GM19397 (cell line): ENCODE results near the gene SCNN1G.

ENCODE experiments used
- ATAC-seq: cut with Tn5 transposase; IDR thresholded peaks from one replicate; pipeline ENCODE4 v1.9.1; 2021; ENCODE audit warnings: mild to moderate bottlenecking, moderate library complexity; ENCODE audit not compliant: unreplicated experiment

The SCNN1G gene

DNA sequence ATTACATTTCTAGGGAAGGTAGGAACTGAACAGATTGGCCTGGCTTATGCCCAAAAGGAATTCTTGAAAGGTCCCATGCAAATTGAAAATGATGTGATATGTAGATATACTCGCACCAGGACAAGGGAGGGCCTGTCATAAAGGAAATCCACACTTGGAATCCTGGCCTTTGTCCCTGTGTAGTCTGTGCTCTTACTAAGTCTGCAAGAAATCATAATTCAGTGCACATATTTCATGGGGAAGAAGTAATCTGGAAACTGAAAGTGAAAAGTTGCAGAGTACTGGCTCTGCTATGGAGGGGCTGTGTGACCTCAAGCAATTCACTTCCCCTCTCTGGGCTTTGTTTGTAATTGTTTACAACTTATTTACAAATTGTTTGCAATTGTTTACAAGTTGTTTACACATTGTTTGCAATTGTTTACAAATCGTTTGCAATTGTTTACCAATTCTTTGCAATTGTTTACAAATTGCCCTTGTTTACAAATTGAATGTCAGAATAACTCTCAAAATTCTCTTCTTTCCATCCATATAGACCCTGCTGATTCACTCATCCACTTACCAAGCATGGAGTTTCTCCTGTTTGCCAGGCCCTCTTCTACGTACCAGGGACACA, 12.9 kb downstream of the SCNN1G start:
- no peak for ATAC-seq

DNA sequence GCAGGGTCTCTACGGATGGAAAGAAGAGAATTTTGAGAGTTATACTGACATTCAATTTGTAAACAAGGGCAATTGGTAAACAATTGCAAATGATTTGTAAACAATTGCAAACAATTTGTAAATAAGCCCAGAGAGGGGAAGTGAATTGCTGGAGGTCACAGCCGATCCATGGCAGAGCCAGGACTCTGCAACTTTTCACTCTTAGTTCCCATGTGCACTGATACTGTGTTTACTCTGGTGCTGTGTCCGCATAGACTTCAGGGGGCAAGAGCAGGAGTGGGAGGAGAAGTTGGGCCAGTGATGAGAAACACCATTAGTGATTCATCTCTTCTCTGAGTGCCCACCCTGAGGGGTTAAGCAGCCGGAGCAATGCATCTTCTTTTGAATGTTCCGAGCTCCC, 14.0 kb downstream of the SCNN1G start:
- ATAC-seq: no peak

DNA sequence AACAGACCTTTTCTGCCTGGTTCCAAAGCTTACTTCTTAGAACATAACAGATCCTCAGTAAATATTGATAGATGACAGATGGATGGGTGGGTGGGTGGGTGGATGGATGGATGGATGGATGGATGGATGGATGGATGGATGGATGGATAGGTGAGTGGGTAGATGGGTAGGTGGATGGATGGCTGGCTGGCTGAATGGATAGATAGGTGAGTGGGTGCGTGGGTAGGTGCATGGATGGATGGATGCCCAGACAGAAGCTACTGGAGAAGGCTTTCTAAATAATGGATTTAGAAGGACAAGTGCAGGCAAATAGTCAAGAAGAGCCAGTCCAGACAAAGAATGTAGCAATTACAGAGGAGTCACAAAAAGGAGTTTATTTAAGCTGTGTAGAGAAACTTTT, 19.6 kb downstream of the SCNN1G start:
- ATAC-seq: no peak

DNA sequence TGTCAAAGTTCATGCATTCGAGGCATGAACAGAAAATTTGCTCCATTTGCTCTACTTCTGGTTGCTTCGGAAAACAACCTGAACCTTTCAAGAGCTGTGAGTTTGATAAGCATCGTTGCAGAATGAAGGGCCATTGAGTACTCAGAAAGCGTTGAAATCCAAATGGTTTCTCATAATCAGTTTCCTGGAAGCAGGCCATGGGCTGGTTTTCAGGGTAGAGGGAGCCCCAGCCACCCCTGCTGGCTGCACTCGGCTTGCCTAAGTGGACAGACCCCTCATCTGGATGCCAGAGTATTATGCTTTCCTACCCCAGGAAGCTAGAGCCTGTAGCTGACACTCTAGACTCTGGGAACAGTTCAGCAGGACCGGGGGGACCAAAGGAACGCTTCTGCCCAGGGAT, 24.4 kb downstream of the SCNN1G start:
- no peak for ATAC-seq

DNA sequence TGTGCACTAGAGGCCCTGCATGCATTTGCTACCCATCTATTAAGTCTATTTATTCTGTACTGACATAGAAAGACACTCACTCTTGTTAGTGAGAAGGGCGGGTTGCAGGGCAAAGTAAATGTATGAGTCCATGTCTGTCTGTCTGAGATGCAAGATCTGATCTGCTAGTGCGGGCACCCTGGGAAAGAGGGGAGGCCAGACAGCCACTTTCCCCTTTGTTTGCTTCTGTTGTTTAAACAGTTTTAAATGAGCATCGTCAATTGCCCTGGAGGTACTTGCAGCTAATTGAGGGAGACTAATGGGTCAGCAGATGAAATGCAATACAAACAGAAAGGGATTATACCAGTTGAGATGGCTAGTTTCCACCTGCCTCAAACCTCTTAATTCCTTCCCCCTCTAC, 24.9 kb downstream of the SCNN1G start:
- ATAC-seq: no peak

DNA sequence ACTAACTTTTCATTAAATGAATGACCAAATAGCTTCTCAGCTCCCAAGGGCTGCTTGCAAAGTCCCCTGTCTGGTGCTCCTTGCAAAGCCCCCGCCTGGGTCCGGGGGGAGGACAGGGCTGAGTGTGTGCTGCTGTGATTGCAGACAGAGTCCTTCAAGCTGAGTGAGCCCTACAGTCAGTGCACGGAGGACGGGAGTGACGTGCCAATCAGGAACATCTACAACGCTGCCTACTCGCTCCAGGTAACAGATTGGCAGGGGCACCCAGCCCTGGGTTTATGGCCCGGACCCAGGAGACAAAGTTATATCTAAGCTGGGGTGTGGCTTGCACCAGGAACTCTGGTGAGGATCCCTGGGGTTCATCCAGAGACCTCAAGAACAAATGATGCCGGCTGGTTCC, 27.1 kb downstream of the SCNN1G start:
- no peak for ATAC-seq

DNA sequence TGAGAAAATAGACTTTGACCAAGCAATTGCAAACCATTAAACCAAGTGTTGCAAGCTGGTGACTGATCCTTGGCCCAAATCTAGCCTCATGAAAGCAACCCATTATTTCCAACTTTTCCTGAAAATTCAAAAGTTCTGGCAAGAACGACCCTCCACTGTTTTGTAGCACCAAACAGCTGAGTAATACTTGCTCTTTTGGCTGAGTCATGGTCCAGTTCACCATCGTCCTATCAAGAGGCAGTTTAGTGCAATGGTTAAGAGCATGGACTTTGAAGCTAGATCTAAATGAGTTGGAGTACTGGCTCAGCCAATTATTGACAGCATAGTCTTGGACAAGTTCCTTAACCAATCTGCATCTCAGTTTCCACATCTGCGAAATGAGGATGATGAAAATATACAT, 31.3 kb downstream of the SCNN1G start:
- no peak for ATAC-seq

DNA sequence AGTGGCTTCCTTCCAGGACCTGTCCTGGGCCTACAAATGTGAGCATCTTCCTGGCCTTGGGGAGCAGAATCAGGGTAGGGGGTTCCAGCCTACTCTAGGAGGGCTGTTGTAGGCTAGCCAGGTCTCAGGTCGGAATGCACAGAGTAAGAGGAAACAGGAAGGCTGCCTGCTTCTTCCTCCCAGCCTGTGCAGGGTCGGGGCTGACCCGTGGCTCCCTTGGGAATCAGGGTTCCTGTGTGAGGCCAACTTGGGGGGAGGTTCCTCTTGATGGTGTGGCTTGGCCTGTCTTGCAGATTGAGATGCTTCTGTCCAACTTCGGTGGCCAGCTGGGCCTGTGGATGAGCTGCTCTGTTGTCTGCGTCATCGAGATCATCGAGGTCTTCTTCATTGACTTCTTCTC, 32.3 kb downstream of the SCNN1G start:
- ATAC-seq: no peak

DNA sequence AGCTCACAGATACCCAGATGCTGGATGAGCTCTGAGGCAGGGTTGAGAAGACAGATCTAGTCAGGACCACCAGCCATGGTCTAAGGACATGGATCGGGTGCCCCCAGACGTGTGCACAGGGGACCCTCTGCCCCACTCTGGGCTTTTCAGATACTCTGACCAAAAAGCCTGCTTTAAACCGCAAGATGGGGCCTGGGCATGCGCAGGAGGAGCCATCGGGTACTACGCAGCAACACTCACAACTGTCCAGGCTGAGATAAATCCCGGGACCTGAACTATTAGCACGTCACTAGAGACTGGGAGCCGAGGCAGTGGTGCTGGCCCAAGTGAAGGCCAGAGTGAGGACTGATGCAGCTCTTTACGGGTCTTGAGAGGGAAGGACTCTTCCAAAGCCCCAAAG, 32.9 kb downstream of the SCNN1G start:
- no peak for ATAC-seq

DNA sequence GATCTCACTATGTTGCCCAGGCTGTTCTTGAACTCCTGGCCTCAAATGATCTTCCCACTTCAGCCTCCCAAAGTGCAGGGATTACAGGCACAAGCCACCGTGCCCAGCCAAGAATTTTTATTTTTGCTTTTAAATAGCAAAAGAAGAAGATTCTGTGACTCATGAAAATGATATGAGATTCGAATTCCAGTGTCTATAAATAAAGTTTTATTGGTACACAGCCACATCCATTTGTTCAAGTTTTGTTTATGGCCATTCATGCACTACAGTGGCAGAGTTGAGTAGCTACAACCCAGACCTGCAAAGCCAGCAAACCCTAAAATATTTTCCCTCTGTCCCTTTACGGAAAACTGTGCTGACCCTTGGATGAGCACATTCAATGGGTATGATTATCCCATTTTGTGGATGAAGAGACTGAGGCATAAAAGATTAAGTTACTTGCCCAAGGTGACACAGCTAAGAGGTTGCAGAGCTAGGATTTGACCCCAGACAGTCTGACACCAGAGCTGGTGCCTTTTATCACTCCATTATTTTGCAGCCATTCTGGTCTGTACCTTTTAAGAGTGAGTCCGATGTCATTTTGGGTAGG, 34.2 kb downstream of the SCNN1G start:
- ATAC-seq: no peak

DNA sequence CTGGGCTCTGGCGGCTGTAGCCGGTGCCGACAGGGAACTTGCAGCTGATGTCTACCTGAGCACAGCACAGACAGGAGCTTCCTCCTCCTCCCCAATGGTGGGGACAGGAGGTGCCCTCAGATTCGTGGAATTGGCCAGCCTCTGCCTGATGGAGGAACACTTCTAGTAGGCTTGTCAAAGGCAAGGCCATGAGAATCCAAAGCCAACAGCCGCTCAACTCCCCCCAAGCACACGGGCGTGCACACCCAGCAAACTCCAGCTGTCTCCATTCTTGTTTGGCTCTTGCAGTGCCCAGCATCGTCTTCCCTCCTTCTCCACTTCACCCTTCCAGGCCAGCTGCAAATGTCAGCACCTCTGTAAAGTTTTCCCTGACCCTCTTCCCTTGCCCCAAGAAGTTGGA, 35.1 kb downstream of the SCNN1G start:
- ATAC-seq: no peak

DNA sequence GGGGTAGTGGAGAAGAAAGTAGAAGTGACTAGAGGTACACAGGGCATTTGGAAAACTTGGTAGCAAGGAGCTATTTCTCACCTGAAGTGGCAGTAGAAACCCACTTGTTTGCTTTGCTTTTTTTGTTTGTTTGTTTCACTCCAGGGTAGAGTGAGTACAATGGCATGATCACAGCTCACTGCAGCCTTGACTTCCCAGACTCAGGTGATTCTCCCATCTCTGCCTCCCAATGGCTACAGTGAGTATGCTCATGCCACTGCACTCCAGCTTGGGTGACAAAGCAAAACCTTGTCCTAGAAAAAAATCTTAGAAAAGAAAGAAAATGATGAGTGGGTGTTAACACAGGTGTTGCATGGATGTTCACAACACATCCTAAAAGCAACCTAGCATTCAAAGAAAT, 40.4 kb downstream of the SCNN1G start:
- ATAC-seq: no peak

DNA sequence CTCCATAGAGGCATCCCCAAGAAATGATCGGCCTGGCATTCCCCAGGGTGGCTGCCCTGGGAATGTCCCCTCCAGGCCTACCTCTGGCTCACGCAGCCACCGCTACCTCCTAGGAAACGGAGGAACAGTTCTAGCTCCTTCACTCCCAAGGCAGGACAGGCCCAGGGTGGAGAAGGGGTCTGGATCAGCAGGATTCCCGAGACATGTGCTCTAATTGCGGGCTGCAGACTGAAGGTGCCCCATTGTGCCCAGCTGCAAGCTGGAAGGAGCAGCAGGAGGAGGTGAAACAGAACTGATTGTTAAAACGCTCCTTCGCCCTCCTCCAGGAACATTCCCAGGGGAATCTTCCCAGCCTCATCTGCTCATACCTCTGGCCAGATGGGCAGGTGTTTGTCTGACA, 40.8 kb downstream of the SCNN1G start:
- no peak for ATAC-seq

DNA sequence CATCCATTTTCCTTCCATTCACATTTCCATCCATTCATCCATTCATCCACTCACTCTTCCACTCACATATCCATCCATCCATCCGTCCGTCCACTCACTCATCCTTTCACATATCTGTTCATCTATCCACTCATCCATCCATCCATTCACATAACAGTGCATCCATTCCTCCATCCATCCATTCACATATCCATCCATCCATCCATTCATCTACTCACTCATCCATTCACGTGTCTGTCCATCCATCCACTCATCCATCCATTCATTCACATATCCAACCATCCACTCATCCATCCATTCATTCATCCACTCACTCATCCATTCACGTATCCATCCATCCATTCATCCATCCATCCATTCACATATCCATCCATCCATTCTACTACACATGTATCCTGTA, 42.6 kb downstream of the SCNN1G start:
- ATAC-seq: no peak

DNA sequence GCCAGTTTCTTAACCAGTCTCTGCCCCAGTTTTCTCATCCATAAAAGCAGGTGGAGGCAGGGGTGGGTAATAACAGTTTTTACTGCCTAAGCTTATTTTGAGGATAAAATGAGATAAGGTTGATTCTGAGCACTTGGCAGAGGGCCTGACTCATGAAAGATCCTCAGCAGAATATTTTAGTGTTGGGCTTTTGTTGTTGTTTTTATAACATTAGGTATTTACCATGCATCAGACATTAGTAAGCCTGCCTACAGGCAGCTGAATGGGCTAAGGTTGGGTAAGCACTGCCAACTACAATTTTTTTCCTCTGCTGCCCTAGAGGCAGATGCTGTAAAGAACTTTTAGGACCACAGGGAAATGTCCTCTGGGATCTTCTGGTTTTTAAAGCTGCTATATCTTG, 43.1 kb downstream of the SCNN1G start:
- no peak for ATAC-seq

DNA sequence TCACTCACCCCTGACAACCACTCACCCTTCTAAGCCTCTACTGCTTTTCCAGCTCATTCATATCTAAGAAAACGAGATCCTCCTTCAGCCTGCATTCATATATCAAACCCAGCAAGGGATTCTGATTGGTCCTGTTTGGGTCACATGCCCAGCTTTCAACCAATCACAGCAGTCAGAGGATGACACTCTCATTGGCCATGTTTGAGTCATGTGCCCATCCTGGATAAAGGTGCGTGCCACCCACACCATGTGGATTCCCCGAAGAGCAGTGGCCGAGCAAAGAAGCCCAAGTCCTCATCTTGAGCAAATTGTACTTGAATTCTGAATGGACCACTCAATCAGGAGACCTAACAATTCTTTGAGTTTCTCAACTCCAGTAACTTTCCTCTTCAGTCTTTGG, 45.0 kb downstream of the SCNN1G start:
- ATAC-seq: no peak

DNA sequence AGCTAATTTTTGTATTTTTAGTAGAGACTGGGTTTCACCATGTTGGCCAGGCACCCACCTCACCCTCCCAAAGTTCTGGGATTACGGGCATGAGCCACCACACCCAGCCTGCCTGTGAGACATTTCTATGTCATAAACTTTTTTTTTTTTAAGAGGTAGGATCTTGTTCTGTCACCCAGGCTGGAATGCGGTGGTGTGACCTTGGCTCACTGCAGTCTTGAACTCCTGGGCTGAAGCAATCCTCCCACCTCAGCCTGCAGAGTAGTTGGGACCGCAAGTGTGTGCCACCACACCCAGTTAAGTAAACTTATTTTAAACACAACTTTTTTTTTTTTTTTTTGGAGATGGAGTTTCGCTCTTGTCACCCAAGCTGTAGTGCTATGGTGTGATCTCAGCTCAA, 47.2 kb downstream of the SCNN1G start:
- no peak for ATAC-seq

DNA sequence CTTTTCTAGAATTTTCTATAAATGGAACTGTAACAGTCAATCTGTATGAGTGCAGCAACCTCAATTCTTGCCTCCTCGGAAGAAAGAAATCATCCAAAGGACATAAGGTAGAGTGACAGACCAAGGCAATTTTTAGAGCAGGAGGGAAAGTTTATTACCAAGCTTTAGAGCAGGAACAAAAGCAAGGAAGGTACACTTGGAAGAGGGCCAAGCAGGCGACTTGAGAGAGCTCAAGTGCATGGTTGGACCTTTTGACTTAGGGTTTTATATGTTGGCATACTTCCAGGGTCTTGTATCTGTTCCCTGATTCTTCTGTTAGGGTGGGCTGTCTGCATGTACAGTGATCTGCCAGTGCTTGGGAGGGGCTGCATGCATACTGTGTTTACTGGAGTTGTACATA, 50.3 kb downstream of the SCNN1G start:
- no peak for ATAC-seq

DNA sequence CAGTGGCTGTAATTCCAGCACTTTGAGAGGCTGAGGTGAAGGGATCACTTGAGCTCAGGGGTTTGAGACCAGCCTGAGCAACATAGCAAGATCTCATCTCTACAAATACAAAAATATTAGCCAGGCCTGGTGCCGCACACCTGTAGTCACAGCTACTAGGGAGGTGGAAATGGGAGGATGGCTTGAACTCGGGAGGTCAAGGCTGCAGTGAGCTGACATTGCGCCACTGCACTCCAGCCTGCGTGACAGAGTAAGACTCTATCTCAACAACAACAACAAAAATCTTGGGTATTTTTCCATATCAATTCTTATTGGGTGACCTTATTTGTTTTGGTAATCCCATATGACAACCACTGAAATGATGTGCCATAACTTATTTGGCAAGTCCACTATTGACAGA, 52.6 kb downstream of the SCNN1G start:
- no peak for ATAC-seq

DNA sequence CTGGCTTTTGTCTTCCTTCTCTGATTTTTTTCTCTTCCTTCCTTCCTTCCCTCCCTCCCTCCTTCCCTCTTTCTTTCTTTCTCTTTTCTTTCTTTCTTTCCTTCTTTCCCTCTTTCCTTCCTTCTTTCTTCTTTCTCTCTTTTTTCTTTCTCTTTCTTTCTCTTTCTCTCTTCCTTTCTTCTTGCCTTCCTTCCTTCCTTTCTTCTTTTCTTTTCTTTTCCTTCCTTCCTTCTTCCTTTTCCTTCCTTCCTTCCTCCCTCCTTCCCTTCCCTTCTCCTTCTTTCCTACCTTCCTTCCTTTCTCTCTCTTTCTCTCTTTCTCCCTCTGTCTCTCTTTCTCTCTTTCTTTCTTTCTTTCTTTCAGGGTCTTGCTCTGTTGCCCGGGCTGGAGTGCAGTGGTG, 54.4 kb downstream of the SCNN1G start:
- ATAC-seq: no peak

DNA sequence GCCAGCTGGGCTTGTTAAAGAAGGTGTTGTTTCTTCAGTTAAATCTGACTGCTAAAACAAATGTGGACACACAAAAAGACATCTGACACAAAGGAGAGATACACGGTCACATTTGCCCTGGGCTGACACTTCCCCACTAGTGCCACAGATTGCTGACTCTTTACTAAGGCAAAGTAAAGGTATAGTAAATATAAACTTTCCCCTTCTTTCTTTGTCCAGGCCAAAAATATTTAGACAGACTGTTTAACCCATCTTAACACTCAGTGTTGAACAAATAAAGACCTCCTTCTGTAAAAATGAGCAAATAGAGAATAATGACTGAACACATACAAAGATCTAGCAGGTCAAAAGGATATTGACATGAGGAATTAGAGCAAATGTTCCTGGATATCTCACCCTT, 58.4 kb downstream of the SCNN1G start:
- ATAC-seq: no peak

DNA sequence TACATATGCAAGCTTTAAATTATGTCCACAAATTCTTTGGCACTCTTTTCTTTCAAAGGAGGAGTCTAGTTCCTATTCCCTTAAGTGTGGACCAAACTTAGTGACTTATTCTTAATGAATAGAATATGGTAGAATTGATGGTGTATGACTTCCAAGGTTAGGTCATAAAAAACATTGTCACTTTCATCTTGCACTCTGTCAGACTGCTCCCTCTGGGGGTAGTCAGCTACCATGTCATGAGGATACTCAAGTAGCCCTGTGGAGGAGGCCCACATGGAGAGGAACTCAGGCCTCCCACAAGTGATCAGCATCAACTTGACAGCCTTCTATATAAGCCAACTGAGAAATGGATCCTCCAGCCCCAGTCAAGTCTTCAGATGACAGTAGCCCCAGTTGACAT, 61.6 kb downstream of the SCNN1G start:
- ATAC-seq: no peak

DNA sequence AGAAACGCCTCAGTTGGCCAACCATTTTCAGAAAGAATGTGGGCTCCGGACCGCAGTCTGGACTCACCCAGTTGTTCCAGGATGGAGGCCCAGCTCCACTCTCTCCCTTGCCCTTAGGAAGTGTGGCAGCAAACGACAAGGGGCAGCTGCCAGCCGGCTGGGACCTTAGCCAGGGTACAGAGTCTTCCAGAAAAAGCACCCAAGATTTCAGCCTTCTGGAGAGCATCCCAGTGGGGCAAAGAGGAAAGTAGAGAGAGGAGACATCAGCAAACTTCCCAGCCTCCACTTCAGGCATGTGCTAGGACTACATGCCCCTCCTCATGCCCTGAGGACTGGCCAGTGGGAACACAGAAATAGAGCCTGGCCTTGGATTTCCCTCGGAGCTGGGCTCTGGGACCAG, 62.7 kb downstream of the SCNN1G start:
- ATAC-seq: no peak
